ENCODE data around the gene FITM1. TPM values are rescaled to one million over a fixed set of nuclear protein-coding genes. Genes with fewer than 3 reads are reported as not detected.

Gene FITM1
- total RNA-seq, 1 donor from 2014 or later = 0.76 TPM

DNA sequence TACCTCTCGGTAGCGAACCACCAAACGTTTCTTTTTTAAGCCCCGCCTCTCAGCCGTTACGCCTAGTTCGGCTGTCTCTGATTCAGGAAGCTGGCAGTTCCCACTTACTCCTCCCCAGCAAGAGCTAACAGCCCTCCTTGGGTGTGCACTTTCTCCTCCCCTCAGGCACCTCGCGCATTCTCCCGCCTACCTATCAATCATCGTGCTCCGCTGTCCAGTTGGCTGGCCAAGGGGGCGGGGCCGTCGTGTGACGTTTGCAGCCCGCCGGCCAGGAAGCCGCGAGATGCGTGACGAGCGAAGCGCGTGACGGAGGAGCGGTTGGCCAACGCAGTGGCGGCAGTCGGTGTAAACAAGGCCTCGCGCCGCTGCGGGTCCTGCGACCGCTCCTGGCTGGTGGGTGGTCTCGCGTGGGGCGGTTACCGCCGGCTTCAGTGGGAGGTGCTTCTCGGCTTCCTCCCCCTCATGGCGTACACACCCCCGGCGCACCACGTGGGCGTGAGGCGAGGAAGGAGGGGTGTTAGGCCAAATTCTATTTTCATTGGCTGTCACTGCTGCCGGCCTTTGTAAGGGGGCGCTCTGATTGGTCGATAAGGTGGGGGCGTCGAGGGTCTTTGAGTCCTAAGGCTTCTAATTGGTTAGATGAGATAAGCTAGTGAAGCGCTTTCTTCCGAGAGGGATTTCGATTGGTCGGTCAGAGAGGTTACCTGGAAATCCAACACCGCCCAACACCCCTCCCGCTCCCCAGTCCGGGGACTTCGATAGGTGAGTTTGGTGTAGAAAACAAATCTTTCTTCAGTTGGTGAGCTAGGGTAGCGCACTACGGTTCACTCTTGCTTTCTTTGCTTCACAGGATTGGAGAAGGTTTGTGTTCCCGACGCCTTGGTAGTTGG lies 15.7 kb upstream of the FITM1 start, which contains the start of the genes DCAF11 and NRL:
Gene DCAF11, plus strand, starts transcription at position 246 of the 890 bp plus-strand sequence. CDS start 818 bp downstream, outside the sequence.
Gene NRL, minus strand, starts transcription at position 418 of the 890 bp plus-strand sequence. CDS start 32,101 bp downstream, outside the sequence.
- peak; percentile 99 for DNase-seq (ENCODE audit: low spot score)
- intact Hi-C loops (cut with DNase I) = no loop called here
- peak; percentile 97 for ATAC-seq

DNA sequence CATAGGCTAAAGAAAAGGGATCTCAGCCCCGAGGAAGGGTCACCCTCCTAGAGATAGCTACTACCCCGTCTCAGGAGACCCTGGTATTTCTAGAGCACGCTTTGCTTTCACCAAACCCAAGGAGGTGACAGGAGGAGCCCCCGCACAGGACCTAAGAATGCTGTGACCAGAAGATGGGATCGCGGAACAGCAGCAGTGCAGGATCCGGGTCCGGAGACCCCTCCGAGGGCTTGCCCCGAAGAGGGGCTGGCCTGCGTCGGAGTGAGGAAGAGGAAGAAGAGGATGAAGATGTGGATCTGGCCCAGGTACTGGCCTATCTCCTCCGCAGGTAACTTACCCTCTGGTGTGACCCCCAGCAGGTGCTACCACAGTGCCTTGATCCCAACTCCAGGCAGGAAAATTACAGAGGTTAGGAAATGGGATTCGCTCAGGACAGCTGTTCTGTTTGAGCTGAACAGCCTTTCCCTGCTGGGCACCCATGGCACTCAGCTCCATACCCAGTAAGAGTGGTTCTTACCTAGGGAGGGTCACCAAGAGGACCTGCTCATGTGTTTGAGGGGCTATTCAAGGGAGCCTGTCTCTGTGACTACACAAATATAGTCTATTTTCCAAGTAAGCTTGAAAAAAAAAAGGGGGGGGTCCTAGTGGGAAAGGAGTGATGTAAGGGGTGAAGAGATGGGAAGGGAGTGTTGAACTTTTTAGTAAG lies 14.9 kb upstream of the FITM1 start:
- intact Hi-C loops (cut with DNase I) = no loop called here
- DNase-seq (ENCODE audit: low spot score) (no peak), ATAC-seq (no peak)

DNA sequence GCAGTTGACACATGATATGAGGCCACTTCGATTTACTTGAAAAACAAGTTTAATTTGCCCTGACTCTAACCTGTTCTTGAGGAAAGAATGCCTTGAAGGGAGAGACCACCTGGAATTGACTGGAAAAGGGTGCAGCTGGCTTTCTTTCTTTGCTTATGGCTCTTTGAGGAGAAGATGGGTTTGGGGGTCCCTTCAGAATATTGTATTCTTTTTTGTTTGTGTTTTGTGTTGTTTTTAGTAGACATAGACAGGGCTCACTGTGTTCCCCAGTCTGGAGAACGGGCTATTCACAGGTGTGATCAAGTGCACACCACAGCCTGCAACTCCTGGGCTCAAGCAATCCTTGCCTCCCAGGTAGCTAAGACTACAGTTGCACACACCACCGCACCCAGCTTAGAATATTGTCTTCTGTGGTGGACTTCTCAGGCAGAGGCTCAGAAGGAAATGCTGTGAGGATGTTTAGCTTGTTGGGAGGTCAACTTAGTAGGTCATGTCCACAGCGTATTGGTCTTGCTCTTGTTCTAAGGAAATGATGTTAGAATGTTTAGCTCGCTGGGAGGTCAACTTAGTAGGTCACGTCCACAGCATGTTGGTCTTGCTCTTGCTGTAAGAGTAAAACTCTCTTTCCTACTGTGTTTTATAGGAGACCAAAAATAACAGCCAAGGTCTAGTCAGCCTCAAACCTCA lies 14.2 kb upstream of the FITM1 start:
- intact Hi-C loops (cut with DNase I) = no loop called here
- DNase-seq (ENCODE audit: low spot score) (no peak), ATAC-seq (no peak)

DNA sequence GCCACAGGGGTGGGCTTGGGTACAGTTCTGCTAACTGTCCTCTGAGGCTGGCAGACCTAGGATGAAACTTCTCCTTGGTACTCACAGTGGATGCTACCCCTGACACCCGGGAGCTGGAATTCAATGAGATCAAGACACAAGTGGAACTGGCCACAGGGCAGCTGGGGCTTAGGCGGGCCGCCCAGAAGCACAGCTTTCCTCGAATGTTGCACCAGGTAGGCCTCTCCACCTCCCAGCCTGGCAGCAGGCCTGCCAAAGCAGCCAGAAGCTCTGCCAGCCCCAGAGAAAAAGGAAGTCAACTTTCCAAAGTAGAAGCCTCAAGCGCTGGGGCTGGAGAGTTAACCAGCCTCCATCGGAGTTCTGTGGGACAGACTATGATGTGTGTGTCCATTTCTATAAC lies 13.3 kb upstream of the FITM1 start:
- DNase-seq (ENCODE audit: low spot score) (no peak), ATAC-seq (no peak)
- intact Hi-C loops (cut with DNase I) = no loop called here

DNA sequence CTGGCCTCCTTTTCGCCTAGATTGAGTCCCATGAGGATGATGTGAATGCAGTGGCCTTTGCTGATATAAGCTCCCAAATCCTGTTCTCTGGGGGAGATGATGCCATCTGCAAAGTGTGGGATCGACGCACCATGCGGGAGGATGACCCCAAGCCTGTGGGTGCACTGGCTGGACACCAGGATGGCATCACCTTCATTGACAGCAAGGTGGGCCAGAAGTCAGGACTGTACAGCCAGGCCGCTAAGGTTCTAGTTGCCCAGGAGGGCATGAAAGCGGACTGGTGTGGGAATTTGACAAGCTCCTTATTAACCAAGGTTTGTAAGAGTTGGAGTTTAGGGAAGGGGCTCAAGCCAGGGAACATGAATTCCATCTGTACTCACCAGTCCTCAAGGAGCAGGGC lies 10.8 kb upstream of the FITM1 start:
- ATAC-seq = no peak
- intact Hi-C loops (cut with DNase I) = no loop called here
- DNase-seq (ENCODE audit: low spot score) = no peak

DNA sequence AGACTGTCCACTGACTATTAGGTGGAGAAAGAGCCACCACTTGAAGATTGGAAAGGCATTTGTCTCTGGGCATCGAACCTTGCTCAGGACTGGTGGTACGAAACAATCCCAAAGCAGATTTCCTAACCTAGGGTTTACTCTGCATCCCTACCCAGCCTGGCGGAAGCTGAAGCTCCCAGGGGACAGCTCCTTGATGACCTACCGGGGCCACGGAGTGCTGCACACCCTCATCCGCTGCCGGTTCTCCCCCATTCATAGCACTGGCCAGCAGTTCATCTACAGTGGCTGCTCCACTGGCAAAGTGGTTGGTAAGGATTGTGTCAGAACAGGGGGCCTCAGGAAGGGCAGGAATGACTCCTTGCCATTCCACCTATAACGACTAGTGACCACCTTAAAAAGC lies 9.2 kb upstream of the FITM1 start:
- intact Hi-C loops (cut with DNase I) = no loop called here
- ATAC-seq (no peak), DNase-seq (ENCODE audit: low spot score) (no peak)

DNA sequence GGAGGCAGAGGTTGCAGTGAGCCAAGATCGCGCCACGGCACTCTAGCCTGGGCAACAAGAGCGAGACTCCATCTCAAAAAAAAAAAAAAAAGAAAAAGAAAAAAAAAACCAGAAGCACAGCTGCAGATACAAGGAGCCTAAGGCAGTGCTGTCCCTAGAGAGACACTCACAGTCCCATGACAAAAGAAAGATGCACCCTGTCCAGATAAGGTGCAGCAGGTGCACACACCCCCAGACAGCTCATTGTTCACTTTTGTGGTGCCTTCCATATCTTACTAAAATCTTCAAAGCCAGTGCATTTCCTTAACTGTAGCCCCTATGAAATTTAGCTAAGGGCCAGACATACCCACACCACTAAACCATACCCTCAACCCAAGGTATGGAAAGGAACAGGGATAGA lies 8.0 kb upstream of the FITM1 start:
- DNase-seq (ENCODE audit: low spot score) (no peak), ATAC-seq (no peak)
- intact Hi-C loops (cut with DNase I) = no loop called here

DNA sequence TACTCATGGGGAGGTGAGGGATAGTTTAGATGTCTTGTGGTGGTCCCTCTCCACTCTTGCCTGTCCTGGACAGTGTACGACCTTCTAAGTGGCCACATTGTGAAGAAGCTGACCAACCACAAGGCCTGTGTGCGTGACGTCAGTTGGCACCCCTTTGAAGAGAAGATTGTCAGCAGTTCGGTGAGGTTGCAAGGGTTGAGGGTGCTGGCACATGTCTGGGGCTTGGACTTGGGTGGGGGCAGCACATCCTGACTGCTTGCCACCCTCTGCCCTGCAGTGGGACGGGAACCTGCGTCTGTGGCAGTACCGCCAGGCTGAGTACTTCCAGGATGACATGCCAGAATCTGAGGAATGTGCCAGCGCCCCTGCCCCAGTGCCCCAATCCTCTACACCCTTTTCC lies 7.6 kb upstream of the FITM1 start:
- ATAC-seq (no peak), DNase-seq (ENCODE audit: low spot score) (no peak)
- intact Hi-C loops (cut with DNase I) = no loop called here

DNA sequence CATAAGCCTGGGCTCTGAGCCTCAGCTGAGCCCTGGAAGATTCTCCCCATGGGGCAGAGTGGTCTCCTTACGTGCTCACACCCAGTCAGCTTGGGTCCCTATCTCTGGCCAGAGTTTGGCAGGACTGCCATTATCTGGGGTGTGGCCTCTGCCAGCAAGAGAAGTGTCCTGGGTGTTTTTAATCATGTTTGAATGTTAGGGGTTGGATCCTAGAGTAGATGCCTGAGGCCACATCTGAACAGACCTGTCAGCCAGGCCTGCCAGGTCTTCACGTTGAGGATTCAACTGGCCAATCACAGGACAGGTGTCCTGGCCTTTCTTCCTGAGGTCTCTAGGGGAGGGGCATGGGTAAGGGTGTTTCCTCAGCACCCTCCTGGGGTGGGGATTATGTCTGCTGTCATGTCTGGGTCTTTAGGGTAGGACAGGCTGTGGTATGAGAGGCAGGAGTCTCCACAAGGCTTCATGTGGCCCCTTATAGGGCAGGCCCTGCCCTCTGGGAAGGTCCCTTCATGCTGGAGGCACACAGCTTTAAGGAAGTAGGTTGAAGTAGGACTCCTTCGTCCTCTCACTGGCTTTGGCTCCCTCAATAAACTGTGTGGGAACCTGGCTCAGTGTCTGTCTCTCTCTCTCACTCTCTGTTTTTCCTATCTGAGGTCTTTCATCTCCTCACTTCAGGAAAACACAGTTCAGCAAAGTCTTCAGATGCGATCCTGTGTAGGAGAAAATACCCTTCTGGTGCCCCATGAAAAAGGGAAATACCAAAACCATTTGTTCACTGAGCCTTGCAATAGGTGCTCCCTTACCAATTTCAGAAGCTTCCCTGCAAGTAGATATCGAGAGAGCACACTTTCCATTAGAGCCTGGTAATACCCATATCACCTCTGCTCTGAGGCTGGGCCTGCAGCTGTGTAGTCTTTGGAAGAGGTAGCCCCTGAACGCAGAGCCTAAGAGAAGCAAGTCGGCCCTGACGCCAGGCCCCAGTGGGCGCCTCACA lies 6.7 kb upstream of the FITM1 start:
- DNase-seq (ENCODE audit: low spot score) (no peak), ATAC-seq (no peak)
- intact Hi-C loops (cut with DNase I) = no loop called here

DNA sequence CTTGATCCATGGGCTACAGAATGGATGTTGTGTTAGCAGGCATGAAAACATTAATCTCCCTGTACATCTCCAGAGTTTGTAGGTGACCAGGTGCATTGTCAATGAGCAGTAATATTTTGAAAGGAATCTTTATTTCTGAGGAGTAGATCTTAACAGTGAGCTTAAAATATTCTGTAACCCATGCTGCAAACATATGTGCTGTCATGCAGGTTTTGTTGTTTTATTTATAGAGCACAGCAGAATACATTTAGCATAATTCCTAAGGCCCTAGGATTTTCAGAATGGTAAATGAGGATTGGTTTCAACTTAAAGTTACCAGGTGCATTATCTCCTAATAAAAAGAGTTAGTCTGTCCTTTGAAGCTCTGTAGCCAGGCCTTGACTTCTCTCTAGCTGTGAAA lies 3.5 kb upstream of the FITM1 start:
- ATAC-seq (no peak), DNase-seq (ENCODE audit: low spot score) (no peak)
- intact Hi-C loops (cut with DNase I) = no loop called here

DNA sequence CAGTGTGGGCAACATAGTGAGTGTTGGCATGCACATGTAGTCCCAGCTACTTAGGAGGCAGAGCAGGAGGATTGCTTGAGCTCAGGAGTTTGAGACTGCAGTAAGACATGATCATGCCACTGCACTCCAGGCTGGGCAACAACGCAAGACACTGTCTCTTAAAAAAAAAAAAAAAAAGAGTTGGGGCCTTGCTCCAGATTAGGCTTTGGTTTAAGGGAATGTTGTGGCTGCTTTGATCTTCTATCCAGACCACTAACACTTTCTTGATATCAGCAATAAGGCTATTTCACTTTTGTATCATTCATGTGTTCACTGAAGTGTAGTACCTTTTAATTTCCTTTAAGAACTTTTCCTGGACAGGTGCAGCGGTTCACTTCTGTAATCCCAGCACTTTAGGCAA lies 2.8 kb upstream of the FITM1 start:
- ATAC-seq = no peak
- intact Hi-C loops (cut with DNase I) = no loop called here
- no peak for DNase-seq (ENCODE audit: low spot score)

DNA sequence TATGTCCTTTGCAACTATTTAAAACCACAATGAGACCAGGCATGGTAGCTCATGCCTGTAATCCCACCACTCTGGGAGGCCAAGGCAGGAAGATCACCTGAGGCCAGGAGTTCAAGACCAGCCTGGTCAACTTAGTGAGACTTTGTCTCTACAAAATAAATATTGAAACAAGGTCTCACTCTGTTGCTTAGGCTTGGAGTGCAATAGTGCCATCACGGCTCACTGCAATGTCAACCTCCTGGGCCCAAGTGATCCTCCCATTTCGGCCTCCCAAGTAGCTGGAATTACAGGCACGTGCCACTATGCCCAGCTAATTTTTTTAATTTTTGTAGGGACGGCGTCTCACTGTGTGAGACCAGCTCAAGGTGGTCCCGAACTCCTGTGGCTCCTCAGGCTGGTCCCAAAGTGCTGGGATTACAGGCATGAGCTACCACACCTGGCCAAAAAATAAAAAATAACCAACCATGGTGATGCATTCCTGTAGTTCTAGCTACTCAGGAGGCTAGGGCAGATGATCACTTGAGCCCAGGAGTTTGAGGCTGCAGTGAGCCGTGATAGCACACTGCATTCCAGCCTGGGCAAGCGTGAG lies 955 bp upstream of the FITM1 start:
- no peak for ATAC-seq
- intact Hi-C loops (cut with DNase I) = no loop called here
- no peak for DNase-seq (ENCODE audit: low spot score)

DNA sequence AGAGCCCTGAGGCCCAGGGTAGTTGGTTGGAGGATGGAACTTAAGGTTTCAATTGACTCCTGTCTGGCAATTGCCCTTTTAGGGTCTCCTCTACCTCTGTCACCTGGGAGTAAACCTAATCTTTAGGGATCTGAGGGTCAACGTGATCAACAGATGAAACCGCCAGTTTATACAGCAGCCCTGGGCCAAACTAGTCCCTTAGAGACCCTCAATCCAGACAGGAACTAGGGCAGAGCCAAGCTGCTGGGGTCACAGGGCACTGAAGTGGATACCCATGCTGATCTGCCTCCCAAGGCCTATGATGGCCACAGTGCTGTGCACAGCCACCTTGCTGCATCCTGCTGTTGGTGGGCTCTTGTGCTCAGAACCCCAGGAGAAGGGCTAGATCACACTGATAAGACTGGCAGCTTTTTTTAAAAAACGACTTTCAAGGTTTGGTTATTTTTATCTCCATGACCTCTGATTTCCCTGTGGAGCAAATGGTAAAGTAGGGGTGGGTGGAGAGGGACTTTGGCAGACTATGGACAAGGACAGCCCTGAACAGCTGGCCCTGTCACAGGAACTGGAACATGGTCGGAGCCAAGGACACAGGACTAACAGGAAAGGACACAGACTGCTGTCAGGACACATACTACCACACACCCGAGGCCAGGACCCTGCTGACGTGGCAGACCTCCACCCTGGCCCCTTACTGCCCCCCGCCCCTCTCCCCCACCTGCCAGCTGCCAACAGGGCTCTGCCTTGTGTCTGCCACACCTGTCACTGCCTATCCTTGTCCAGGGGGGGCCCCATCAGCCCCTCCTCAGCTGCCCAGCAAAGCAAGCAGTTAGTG lies 474 bp downstream of the FITM1 start:
- intact Hi-C loops (cut with DNase I) = no loop called here
- no peak for ATAC-seq

DNA sequence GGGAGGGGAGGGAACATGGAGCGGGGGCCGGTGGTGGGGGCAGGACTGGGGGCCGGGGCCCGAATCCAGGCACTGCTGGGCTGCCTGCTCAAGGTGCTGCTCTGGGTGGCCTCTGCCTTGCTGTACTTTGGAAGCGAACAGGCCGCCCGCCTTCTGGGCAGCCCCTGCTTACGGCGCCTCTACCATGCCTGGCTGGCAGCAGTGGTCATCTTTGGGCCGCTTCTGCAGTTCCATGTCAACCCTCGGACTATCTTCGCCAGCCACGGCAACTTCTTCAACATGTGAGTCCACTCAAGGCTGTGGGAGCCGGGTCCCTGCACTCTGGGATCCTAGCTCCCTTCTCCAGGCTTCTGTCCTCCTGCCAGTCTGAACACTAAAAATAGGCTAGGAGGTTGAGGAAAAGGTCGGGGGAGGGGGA lies 1.1 kb downstream of the FITM1 start:
- DNase-seq (ENCODE audit: low spot score) (no peak), ATAC-seq (no peak)
- intact Hi-C loops (cut with DNase I) = no loop called here

More for the DNA sequence above, 474 bp downstream of the FITM1 start:
- DNase-seq (ENCODE audit: low spot score) = no peak

DNA sequence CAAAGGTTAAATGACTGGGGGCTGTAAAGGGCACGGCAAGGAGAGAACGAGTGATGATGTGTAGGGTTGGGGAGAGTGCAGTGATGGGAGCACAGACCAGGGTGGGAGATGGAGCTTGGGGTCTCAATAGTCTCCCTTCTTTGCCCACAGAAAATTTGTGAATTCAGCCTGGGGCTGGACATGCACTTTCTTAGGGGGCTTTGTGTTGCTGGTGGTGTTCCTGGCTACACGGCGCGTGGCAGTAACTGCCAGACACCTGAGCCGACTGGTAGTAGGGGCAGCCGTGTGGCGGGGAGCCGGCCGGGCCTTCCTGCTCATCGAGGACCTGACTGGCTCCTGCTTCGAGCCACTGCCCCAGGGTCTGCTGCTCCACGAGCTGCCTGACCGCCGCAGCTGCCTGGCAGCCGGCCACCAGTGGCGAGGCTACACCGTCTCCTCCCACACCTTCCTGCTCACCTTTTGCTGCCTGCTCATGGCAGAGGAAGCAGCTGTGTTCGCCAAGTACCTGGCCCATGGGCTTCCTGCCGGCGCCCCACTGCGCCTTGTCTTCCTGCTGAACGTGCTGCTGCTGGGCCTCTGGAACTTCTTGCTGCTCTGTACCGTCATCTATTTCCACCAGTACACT lies 1.7 kb downstream of the FITM1 start:
- ATAC-seq (no peak), DNase-seq (ENCODE audit: low spot score) (no peak)
- intact Hi-C loops (cut with DNase I) = no loop called here

DNA sequence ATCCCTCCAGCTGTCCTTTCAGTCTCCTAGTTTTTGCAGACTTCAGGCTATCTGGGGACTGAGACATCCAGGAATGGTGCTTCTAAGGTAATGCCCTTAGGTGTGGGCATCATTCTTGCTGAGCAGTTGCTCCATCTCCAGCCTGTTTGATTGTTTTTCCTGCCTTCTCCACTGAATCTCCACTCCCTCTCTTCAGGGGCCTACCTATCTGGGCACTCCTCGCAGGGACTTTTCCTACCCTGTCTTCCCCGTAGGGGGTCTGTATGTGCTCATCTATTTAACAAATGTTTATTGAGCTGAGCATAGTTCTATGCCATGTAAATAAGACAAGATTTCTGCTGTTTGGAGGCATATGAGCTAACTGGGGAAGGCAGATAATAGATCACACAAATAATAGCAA lies 2.5 kb downstream of the FITM1 start:
- no peak for ATAC-seq
- intact Hi-C loops (cut with DNase I) = no loop called here
- no peak for DNase-seq (ENCODE audit: low spot score)

DNA sequence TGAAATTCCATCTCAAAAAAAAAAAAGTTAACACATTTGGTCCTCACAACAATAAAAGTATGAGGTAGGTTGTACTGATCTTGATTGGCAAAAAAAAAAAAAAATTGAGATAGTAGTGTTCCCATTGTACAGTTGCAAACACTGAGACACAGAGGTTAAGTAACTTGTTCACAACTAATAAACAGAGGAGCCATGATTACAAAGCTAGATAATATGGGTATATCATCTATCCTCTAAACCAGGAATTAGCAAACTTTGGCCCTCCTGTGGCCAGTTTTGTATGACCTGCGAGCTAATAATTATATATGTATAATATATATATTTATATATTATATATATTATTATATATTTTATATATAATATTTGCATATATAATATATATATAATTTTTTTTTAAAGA lies 3.3 kb downstream of the FITM1 start:
- no peak for ATAC-seq
- DNase-seq (ENCODE audit: low spot score) = no peak
- intact Hi-C loops (cut with DNase I) = no loop called here
